Gastrocnemius medialis (tissue), 4 donors: ENCODE measurements around the gene ADAM12.

Experiments used
- POLR2A ChIP-seq, 2 donors: fragments of 450-650 bp; IDR thresholded peaks; one replicate each; pipeline ENCODE4 v1.6.1; 2017; ENCODE audit warnings: antibody characterized with exemption in 2 of 2, mild to moderate bottlenecking in 2 of 2, moderate library complexity in 2 of 2
- TF ChIP-seq, protein P1 (sequence below), 5 experiments: fragments of 450-650 bp in 3 of 5; fragments of 200-600 bp in 2 of 5; sonication (generic) in 2 of 5; IDR thresholded peaks in 4 of 5; conservative IDR thresholded peaks in 1 of 5; 1 replicate in 4 of 5; 2 replicates in 1 of 5; pipeline ENCODE4 v1.5.1; 2016 to 2019; ENCODE audit warnings: antibody characterized with exemption in 5 of 5, mild to moderate bottlenecking in 3 of 5, moderate library complexity in 3 of 5

- TF ChIP-seq, protein P1, sequence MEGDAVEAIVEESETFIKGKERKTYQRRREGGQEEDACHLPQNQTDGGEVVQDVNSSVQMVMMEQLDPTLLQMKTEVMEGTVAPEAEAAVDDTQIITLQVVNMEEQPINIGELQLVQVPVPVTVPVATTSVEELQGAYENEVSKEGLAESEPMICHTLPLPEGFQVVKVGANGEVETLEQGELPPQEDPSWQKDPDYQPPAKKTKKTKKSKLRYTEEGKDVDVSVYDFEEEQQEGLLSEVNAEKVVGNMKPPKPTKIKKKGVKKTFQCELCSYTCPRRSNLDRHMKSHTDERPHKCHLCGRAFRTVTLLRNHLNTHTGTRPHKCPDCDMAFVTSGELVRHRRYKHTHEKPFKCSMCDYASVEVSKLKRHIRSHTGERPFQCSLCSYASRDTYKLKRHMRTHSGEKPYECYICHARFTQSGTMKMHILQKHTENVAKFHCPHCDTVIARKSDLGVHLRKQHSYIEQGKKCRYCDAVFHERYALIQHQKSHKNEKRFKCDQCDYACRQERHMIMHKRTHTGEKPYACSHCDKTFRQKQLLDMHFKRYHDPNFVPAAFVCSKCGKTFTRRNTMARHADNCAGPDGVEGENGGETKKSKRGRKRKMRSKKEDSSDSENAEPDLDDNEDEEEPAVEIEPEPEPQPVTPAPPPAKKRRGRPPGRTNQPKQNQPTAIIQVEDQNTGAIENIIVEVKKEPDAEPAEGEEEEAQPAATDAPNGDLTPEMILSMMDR (IDR thresholded peaks at IDR 0.05 in 4 of 5, conservative IDR thresholded peaks at IDR 0.05 in 1 of 5), result no peak
- no peak for TF ChIP-seq POLR2A (IDR thresholded peaks at IDR 0.05)
Observed at GRCh38 chr10:126283307-126283706, 105.0 kb downstream of the ADAM12 start.
